Heart left ventricle (tissue), 16 donors: ENCODE results near the gene ARHGAP8. TPM values are rescaled to one million over a fixed set of nuclear protein-coding genes. Genes with fewer than 3 reads are reported as not detected.

Source experiments
- ATAC-seq, 4 donors: fragments of 200-7000 bp; cut with Tn5 transposase; one replicate each; pipeline ENCODE4 v1.9.1; 2020 to 2022; ENCODE audit warnings: moderate library complexity in 4 of 4, mild to moderate bottlenecking in 3 of 4, moderate number of reproducible peaks in 1 of 4
- DNase-seq, 5 donors: peaks; one replicate each; pipeline ENCODE4 v3.0.0-alpha.2; 2020
- H3K27ac ChIP-seq, 12 donors: fragments of 200-600 bp; sonication (generic) in 4 of 12; one replicate each; pipeline versions ENCODE4 v1.5.0 to v1.8.0; 2016 to 2022; ENCODE audit warnings: mild to moderate bottlenecking in 2 of 12
- H3K27me3 ChIP-seq, 9 donors: fragments of 200-600 bp; sonication (generic) in 2 of 9; one replicate each; pipeline versions ENCODE4 v1.5.1 to v1.8.0; 2016 to 2022; ENCODE audit warnings: mild to moderate bottlenecking in 3 of 9
- H3K36me3 ChIP-seq, 9 donors: fragments of 200-600 bp; sonication (generic) in 2 of 9; one replicate each; pipeline versions ENCODE4 v1.5.0 to v1.8.0; 2018 to 2022; ENCODE audit warnings: mild to moderate bottlenecking in 2 of 9
- H3K4me1 ChIP-seq, 12 donors: fragments of 200-600 bp; sonication (generic) in 4 of 12; one replicate each; pipeline versions ENCODE4 v1.5.0 to v1.8.0; 2016 to 2022; ENCODE audit warnings: mild to moderate bottlenecking in 3 of 12
- H3K4me3 ChIP-seq, 12 donors: fragments of 200-600 bp; sonication (generic) in 4 of 12; one replicate each; pipeline versions ENCODE4 v1.5.0 to v1.8.0; 2017 to 2022; ENCODE audit warnings: mild to moderate bottlenecking in 9 of 12, moderate library complexity in 4 of 12
- H3K9me3 ChIP-seq, 12 donors: fragments of 200-600 bp; sonication (generic) in 4 of 12; one replicate each; pipeline versions ENCODE4 v1.5.0 to v1.8.0; 2016 to 2022; ENCODE audit warnings: mild to moderate bottlenecking in 1 of 12
- POLR2A ChIP-seq, 2 donors: fragments of 450-650 bp; IDR thresholded peaks; one replicate each; pipeline ENCODE4 v1.6.1; 2017; ENCODE audit warnings: antibody characterized with exemption in 2 of 2, mild to moderate bottlenecking in 2 of 2, moderate library complexity in 2 of 2
- WGBS, 4 donors: extraction: QIAGEN DNeasy Blood & Tissue Kit in 2 of 4; methylation state at CpG; one replicate each; pipeline versions ENCODE4 v1.1.5 to v1.1.7; 2013 to 2018; 5-methylcytosine and 5-hydroxymethylcytosine counted together
- intact Hi-C, 10 donors: fragments of 100-400 bp; cut with DNase I; formaldehyde crosslinking; loops; one replicate each; pipeline versions ENCODE4 v1.11.1 to v1.14.2; 2022
- polyA plus RNA-seq, 2 donors: library from polyadenylated mRNA; stranded (reverse); fragments of 200-250 nt; gene quantifications; one replicate each; pipeline ENCODE4 v1.2.3, GENCODE V29; 2013
- total RNA-seq, 9 donors: library from RNA; depleted of rRNA in 2 of 9; stranded (reverse); fragments of >200 nt in 2 of 9; fragmentation: NEBNext Ultra II Directional in 3 of 9; extraction: Animal tissue kit (Norgen Biotek cat#: 25700) in 3 of 9; gene quantifications; one replicate each; pipeline versions ENCODE4 v1.1.0 to v1.2.4, GENCODE V29; 2016 to 2023
- TF ChIP-seq, protein P1 (sequence below), 12 donors: fragments of 200-600 bp; sonication (generic) in 4 of 12; IDR thresholded peaks; one replicate each; pipeline versions ENCODE4 v1.5.0 to v1.8.0; 2018 to 2022; ENCODE audit warnings: antibody characterized with exemption in 12 of 12, mild to moderate bottlenecking in 5 of 12
- donor health status: ischemic (EF 13 %, LVEDD 7.1; RV severe dilation, severe dysfunction).
- donor health status: healthy with polysubstance abuse.
- donor health status: DM: no; HTN: yes; CAD: no.
- donor health status: DM: no; HTN: no; CAD: no.
- donor health status: ischemic (EF 25% LVEDD 6.9; RV normal size, moderate dysfunction).
- donor health status: ischemic (EF 25% LVEDD 5.7; RV mildly dilated, moderate dysfunction).
- donor health status: healthy.
- donor health status: DM: yes; HTN: yes; CAD: no.
- donor health status: ischemic (EF 35%, LVEDD 5.7; RV mildly dilated, moderate dysfunction).
- donor health status: nonischemic (EF 11% LVEDD 7.7; RV severe dilation, severe dysfunction).
- donor health status: DM: yes; HTN: yes; CAD: no.
- donor health status: PGD.
- donor health status: ischemic (EF 29% LVEDD 5.4; RV normal size, mild dysfunction).
- donor health status: nonischemic (EF 23%, LVEDD 6.1; RV moderate dilation, normal function).

Gene ARHGAP8
- total and polyA plus RNA-seq, 11 donors: 0.08 to 1.3 (median 0.23) TPM; not detected in 7

DNA sequence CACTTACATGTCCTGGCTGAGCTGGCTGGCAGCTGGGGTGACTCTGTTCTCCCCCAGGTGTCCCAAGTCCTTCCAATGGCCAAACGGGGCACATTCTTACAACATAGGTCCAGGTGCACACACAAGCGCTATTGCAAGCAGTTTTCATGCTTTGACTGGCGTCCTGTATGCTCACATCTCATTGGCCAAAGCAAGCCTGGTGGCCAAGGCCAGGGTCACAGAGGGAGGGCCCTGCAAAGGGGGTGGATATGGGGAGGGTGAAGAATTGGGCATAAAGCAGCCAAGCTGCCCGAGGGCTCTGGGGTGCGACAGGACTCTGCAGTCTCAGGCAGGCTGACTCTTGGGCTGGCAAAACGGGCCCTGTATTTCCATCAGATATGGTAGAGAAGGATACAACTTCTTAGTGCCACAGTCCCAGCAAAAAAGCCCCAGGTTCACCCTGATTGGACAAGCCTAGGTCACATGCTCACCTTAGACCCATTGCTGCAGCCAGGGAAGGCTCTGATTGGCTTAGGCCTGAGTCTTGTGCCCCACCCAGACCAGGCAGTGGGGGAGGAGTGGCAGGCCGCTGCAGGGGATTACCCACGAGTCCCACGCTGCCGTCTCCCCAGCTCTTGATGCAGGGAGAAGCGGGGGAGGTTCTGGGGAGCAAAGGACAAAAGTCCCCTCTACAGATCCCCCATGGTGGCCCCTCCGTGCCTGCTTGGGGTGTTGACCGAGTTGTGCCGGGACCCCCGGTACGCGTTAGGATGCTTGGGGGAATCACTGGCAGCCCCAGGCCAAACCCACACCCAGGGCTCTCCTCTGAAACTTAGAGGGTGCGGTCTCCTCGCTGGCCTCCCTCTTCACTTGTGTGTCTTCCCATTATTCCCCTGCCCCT is 110.8 kb downstream of the ARHGAP8 start:
- Histone ChIP-seq H3K27me3 (peaks cover 0 to 5% (median 0%) of the 10 kb centered on the region in 9 donors), H3K27ac (no peak overlapping the region), H3K4me3 (no peak overlapping the region), H3K36me3 (no peaks in the 10 kb centered on the region), H3K9me3 (no peaks in the 10 kb centered on the region), H3K4me1 (no peaks in the 10 kb centered on the region)
- intact Hi-C loops: no loop called here
- no peak for TF ChIP-seq POLR2A (IDR thresholded peaks at IDR 0.05)
- TF ChIP-seq, protein P1, sequence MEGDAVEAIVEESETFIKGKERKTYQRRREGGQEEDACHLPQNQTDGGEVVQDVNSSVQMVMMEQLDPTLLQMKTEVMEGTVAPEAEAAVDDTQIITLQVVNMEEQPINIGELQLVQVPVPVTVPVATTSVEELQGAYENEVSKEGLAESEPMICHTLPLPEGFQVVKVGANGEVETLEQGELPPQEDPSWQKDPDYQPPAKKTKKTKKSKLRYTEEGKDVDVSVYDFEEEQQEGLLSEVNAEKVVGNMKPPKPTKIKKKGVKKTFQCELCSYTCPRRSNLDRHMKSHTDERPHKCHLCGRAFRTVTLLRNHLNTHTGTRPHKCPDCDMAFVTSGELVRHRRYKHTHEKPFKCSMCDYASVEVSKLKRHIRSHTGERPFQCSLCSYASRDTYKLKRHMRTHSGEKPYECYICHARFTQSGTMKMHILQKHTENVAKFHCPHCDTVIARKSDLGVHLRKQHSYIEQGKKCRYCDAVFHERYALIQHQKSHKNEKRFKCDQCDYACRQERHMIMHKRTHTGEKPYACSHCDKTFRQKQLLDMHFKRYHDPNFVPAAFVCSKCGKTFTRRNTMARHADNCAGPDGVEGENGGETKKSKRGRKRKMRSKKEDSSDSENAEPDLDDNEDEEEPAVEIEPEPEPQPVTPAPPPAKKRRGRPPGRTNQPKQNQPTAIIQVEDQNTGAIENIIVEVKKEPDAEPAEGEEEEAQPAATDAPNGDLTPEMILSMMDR (IDR thresholded peaks at IDR 0.05): no peak
- no peak for ATAC-seq
- DNase-seq: peak in 1 of 5 donors; percentile 22
- WGBS, 4 donors: 78 to 91% (median 86%) methylated on average over 12 to 19 of the region's 19 CpGs

DNA sequence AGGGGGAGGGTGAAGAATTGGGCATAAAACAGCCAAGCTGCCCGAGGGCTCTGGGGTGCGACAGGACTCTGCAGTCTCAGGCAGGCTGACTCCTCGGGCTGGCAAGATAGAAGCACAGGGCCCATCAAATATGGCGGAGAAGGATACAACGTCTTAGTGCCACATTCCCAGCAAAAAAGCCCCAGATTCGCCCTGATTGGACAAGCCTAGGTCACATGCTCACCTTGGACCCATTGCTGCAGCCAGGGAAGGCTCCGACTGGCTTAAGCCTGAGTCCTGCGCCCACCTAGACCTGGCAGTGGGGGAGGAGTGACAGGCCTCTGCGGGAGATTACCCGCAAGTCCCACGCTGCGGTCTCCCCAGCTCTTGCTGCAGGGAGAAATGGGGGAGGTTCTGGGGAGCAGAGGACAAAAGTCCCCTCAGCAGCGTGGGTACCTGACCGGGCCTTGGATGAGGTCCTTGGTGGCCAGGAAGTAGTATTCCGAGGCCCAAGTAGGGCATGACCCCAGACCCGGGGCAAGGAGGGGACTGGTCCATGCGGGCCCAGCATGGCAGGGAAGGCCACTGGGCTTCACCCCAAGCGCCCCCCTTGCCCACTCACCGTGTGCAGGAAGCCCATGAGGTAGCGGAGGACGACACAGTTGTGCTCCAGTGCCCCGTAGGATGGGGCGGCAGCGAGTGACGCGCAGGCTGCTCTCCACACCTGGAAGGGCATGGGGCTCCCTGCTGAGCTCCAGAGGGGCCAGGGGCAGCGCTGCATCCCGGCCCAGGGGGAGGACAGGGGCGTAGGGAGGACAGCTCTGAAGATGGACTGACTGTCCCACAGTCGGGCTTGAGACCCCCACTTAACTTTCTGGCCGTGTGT is 113.0 kb downstream of the ARHGAP8 start:
- Histone ChIP-seq H3K9me3 (no peaks in the 10 kb centered on the region), H3K27me3 (peaks cover 0 to 5% (median 0%) of the 10 kb centered on the region in 9 donors), H3K27ac (no peak overlapping the region), H3K4me3 (no peak overlapping the region), H3K36me3 (no peaks in the 10 kb centered on the region), H3K4me1 (no peaks in the 10 kb centered on the region)
- intact Hi-C loops: no loop called here
- TF ChIP-seq, protein P1 (IDR thresholded peaks at IDR 0.05): no peak
- no peak for TF ChIP-seq POLR2A (IDR thresholded peaks at IDR 0.05)
- no peak for ATAC-seq
- 84 to 89% (median 85%) methylated on average over 24 to 31 of the region's 31 CpGs for WGBS, 4 donors
- DNase-seq: peak in 2 of 5 donors; percentile 14 to 42

DNA sequence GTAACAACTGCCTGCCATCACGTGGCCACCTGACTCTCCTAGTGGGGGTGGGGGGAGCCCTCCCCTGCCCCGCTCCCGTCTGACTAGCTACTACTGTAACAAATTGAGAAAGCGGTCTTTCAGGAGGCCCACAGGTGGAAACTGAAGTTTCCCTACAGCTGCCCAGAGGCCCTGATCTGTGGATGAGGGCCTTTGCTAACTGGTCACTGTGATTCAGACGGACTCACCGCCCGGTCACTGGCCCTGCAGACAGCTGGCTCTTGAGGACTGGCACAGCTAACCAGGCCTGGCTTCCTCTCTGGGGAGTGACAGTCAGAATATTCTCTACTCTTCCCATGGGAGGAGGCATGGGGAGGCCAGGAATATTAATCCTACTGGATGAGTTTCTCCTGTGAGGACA is 116.8 kb downstream of the ARHGAP8 start:
- Histone ChIP-seq H3K4me3 (no peak overlapping the region), H3K9me3 (peaks cover 0 to 13% (median 6%) of the 10 kb centered on the region in 12 donors), H3K27ac (no peak overlapping the region), H3K4me1 (no peaks in the 10 kb centered on the region), H3K27me3 (no peaks in the 10 kb centered on the region), H3K36me3 (no peaks in the 10 kb centered on the region)
- TF ChIP-seq POLR2A (IDR thresholded peaks at IDR 0.05): no peak
- TF ChIP-seq, protein P1 (IDR thresholded peaks at IDR 0.05): no peak
- DNase-seq (peak in 1 of 5 donors; percentile 10), ATAC-seq (no peak)
- intact Hi-C loops: no loop called here
- WGBS, 4 donors: 78 to 90% (median 85%) methylated on average over 7 of the region's 7 CpGs

DNA sequence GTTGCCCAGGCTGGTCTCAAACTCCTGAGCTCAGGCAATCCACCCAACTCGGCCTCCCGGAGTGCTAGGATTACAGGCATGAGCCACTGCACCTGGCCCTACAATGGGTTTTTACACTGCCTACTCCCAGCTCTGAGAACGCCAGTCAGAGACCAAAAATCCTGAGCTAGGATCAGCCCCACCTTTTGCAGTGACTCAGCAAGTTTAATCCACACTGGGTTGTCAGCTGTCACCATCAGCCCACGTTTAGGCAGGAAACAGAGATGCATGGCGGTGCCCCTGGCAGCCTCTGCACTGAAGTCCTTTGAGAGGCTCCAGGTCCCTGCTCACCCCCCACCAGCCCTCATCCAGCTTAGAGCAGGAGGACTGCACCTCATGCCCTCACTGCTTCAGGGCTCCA is 117.6 kb downstream of the ARHGAP8 start:
- TF ChIP-seq, protein P1 (IDR thresholded peaks at IDR 0.05): no peak
- no peak for TF ChIP-seq POLR2A (IDR thresholded peaks at IDR 0.05)
- Histone ChIP-seq H3K4me1 (no peaks in the 10 kb centered on the region), H3K9me3 (peaks cover 0 to 13% (median 6%) of the 10 kb centered on the region in 12 donors), H3K36me3 (no peaks in the 10 kb centered on the region), H3K4me3 (no peak overlapping the region), H3K27ac (no peak overlapping the region), H3K27me3 (no peaks in the 10 kb centered on the region)
- WGBS, 4 donors: 53 to 61% (median 56%) methylated on average over 5 of the region's 5 CpGs
- peak in 1 of 4 donors; percentile 33 for ATAC-seq
- intact Hi-C loops: no loop called here
- DNase-seq: peak in 1 of 5 donors; percentile 28
